ENCODE results near the gene ALOX5AP.

The ALOX5AP gene

GRCh38 chr13:30780338-30780981 lies 45.1 kb downstream of the ALOX5AP start:
- H3K27ac ChIP-seq (replicated peaks): no peak overlapping the region
- TF ChIP-seq GABPA (IDR thresholded peaks at IDR 0.05; ENCODE audit: low read depth) (no peak), SPI1 (IDR thresholded peaks at IDR 0.05; ENCODE audit: borderline replicate concordance, low read depth) (no peak), CTCF (IDR thresholded peaks at IDR 0.05; ENCODE audit: insufficient read depth, low read length) (no peak), REST (IDR thresholded peaks at IDR 0.05; ENCODE audit: insufficient replicate concordance, low read depth) (no peak), POLR2AphosphoS5 (IDR thresholded peaks at IDR 0.05; ENCODE audit: low read depth) (no peak)

GRCh38 chr13:30785191-30785850 lies 50.0 kb downstream of the ALOX5AP start:
- Histone ChIP-seq H3K27ac (replicated peaks) (no peak overlapping the region), H3K4me3 (replicated peaks; ENCODE audit: insufficient read depth, low read length) (no peak overlapping the region), H3K27me3 (ENCODE audit: insufficient read depth, poor library complexity, severe bottlenecking) (no peaks in the 10 kb centered on the region)
- DNase-seq (ENCODE audit: low read depth in 1 of 2, low spot score in 1 of 2): peak in 1 of 2 experiments; percentile 25
- TF ChIP-seq CTCF (IDR thresholded peaks at IDR 0.05; ENCODE audit: insufficient read depth, low read length): no peak
- TF ChIP-seq SPI1 (IDR thresholded peaks at IDR 0.05; ENCODE audit: borderline replicate concordance, low read depth): no peak
- no peak for TF ChIP-seq GABPA (IDR thresholded peaks at IDR 0.05; ENCODE audit: low read depth)

More at GRCh38 chr13:30780338-30780981, 45.1 kb downstream of the ALOX5AP start:
- no peak for DNase-seq (ENCODE audit: low read depth in 1 of 2, low spot score in 1 of 2)
- Histone ChIP-seq H3K4me3 (replicated peaks; ENCODE audit: insufficient read depth, low read length) (no peak overlapping the region), H3K27me3 (ENCODE audit: insufficient read depth, poor library complexity, severe bottlenecking) (no peaks in the 10 kb centered on the region)

- Histone ChIP-seq H3K4me3 (replicated peaks; ENCODE audit: insufficient read depth, low read length) (no peak overlapping the region), H3K27ac (replicated peaks) (no peak overlapping the region), H3K27me3 (ENCODE audit: insufficient read depth, poor library complexity, severe bottlenecking) (no peaks in the 10 kb centered on the region)
- DNase-seq (ENCODE audit: low read depth in 1 of 2, low spot score in 1 of 2): no peak
- TF ChIP-seq SPI1 (IDR thresholded peaks at IDR 0.05; ENCODE audit: borderline replicate concordance, low read depth): no peak
- no peak for TF ChIP-seq GABPA (IDR thresholded peaks at IDR 0.05; ENCODE audit: low read depth)
- no peak for TF ChIP-seq CTCF (IDR thresholded peaks at IDR 0.05; ENCODE audit: insufficient read depth, low read length)
- no peak for TF ChIP-seq REST (IDR thresholded peaks at IDR 0.05; ENCODE audit: insufficient replicate concordance, low read depth)
Measured at GRCh38 chr13:30786648-30787047, 51.3 kb downstream of the ALOX5AP start.
